ENCODE data around the gene LAYN. TPM values are rescaled to one million over a fixed set of nuclear protein-coding genes. Genes with fewer than 3 reads are reported as not detected.
A peak's percentile ranks its signal among the peaks of the same experiment; 100 is the strongest.

Gene LAYN
- total and polyA plus RNA-seq, 9 donors = 3.4 to 9.8 (median 6.5) TPM

DNA sequence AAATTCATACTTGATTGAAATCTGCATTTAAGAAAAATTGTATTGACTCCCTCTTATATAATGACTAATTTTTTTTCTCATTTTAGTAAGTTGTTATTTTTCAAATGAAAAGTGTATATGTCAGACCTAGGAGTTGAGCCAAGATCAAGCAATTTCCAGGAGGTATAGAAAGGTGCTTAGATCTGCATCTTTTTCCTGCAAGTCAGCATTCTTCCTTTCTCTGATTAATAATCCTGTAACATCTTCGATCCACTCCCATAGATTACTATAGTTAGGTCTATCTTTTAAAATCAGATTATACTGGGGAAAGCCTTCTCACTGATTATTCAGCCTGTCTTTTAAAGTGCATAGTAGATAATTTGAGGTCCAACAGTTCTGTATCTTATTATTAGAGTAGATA lies 13.2 kb upstream of the LAYN start:
- Histone ChIP-seq H3K27me3 (ENCODE audit: control insufficient read depth, insufficient read depth, low read length) (no peaks in the 10 kb centered on the region), H3K4me3 (ENCODE audit: low read length) (no peak overlapping the region), H3K36me3 (ENCODE audit: control insufficient read depth, insufficient read depth, low read length) (no peaks in the 10 kb centered on the region), H3K4me1 (ENCODE audit: control insufficient read depth, insufficient read depth, low read length) (no peaks in the 10 kb centered on the region), H3K27ac (ENCODE audit: low read length) (no peak overlapping the region), H3K9me3 (replicated peaks; ENCODE audit: control insufficient read depth, low read depth, low read length) (no peaks in the 10 kb centered on the region)
- WGBS (ENCODE audit: insufficient coverage) = no CpG with 5 or more reads among the region's 1 CpG
- DNase-seq = no peak

DNA sequence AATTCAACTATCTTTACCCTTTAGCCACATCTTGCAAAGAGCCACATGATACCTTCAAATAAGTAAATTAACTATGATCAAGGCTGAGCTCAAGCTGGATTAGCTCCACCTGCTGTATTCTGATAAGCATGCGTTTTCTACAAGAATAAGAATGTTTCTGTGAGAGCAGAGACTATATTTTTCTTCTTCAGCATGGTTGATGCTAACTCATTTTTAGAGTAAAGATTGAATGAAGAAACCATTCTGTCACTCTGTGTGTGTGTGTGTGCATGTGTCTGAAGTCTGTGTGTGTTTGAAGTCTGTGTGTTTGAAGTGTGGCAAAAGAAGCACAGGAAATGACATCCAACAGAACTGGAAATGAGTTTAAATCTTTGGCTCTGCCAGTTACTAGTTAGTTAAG lies 12.0 kb upstream of the LAYN start:
- Histone ChIP-seq H3K4me3 (ENCODE audit: low read length) (no peak overlapping the region), H3K4me1 (ENCODE audit: control insufficient read depth, insufficient read depth, low read length) (no peaks in the 10 kb centered on the region), H3K27ac (ENCODE audit: low read length) (no peak overlapping the region), H3K9me3 (replicated peaks; ENCODE audit: control insufficient read depth, low read depth, low read length) (no peaks in the 10 kb centered on the region), H3K27me3 (ENCODE audit: control insufficient read depth, insufficient read depth, low read length) (no peaks in the 10 kb centered on the region), H3K36me3 (ENCODE audit: control insufficient read depth, insufficient read depth, low read length) (no peaks in the 10 kb centered on the region)
- DNase-seq = no peak
- 40% methylated on average over 1 of the region's 1 CpG for WGBS (ENCODE audit: insufficient coverage)

- no peaks in the 10 kb centered on the region for H3K36me3 ChIP-seq (ENCODE audit: control insufficient read depth, insufficient read depth, low read length)
- H3K9me3 ChIP-seq (replicated peaks; ENCODE audit: control insufficient read depth, low read depth, low read length) = no peaks in the 10 kb centered on the region
- H3K27me3 ChIP-seq (ENCODE audit: control insufficient read depth, insufficient read depth, low read length) = no peaks in the 10 kb centered on the region
- no peak for DNase-seq
- no peak overlapping the region for H3K27ac ChIP-seq (ENCODE audit: low read length)
- no CpG with 5 or more reads among the region's 3 CpGs for WGBS (ENCODE audit: insufficient coverage)
- H3K4me3 ChIP-seq (ENCODE audit: low read length) = no peak overlapping the region
- H3K4me1 ChIP-seq (ENCODE audit: control insufficient read depth, insufficient read depth, low read length) = no peaks in the 10 kb centered on the region
Measured at GRCh38 chr11:111530091-111530490, 10.4 kb upstream of the LAYN start.

GRCh38 chr11:111531136-111531535 lies 9.4 kb upstream of the LAYN start:
- Histone ChIP-seq H3K4me3 (ENCODE audit: low read length) (no peak overlapping the region), H3K27me3 (ENCODE audit: control insufficient read depth, insufficient read depth, low read length) (no peaks in the 10 kb centered on the region), H3K27ac (ENCODE audit: low read length) (no peak overlapping the region), H3K9me3 (replicated peaks; ENCODE audit: control insufficient read depth, low read depth, low read length) (no peaks in the 10 kb centered on the region), H3K36me3 (ENCODE audit: control insufficient read depth, insufficient read depth, low read length) (no peaks in the 10 kb centered on the region), H3K4me1 (ENCODE audit: control insufficient read depth, insufficient read depth, low read length) (no peaks in the 10 kb centered on the region)
- no peak for DNase-seq

DNA sequence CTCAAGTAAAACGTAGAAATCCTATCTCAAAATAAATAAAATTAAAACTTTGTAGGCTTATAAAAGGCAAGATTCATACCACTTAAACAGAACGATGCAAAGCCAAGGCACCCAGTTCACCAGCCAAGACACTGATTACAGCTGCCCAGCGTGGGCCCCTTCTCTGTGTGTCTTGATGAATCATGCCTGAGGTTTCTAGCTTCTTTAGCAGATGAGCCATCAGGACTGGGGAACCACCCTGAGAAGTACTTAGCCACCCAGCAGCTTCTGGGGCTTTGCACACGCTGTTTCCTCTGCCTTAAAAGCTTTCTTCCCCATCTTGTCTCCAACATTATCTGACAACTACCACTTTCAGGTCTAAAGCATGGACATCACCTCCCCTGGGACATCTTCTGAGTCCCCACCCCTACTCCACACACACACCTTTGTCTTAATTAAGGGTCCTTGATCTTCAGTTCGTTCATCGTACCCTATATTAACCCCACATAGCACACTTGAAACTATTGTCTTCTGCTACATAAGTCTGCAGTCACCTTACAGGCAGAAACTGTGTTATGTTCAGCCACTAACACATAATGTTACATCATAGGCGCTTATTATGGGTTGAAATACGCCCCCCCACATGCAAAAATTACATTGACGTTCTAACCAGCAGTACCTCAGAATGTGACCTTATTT lies 8.7 kb upstream of the LAYN start:
- WGBS (ENCODE audit: insufficient coverage) = 64% methylated on average over 4 of the region's 9 CpGs
- no peak for DNase-seq
- Histone ChIP-seq H3K27me3 (ENCODE audit: control insufficient read depth, insufficient read depth, low read length) (no peaks in the 10 kb centered on the region), H3K36me3 (ENCODE audit: control insufficient read depth, insufficient read depth, low read length) (no peaks in the 10 kb centered on the region), H3K27ac (ENCODE audit: low read length) (no peak overlapping the region), H3K9me3 (replicated peaks; ENCODE audit: control insufficient read depth, low read depth, low read length) (no peaks in the 10 kb centered on the region), H3K4me1 (ENCODE audit: control insufficient read depth, insufficient read depth, low read length) (no peaks in the 10 kb centered on the region), H3K4me3 (ENCODE audit: low read length) (no peak overlapping the region)

DNA sequence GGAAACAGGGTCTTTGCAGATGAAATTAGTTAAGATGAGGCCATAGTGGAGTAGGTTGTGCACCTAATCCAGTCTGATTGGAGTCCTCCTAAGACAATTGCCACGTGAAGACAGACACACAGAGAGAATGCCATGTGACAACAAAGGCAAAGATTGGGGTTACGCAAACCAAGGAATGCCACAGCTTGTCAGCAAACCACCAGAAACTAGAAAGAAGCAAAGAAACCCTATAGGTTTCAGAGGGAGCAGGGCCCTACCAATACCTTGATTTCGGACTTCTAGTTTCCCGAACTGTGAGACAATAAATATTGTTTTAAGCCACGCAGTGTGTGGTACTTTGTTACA lies 8.2 kb upstream of the LAYN start:
- Histone ChIP-seq H3K27me3 (ENCODE audit: control insufficient read depth, insufficient read depth, low read length) (no peaks in the 10 kb centered on the region), H3K9me3 (replicated peaks; ENCODE audit: control insufficient read depth, low read depth, low read length) (no peaks in the 10 kb centered on the region), H3K4me1 (ENCODE audit: control insufficient read depth, insufficient read depth, low read length) (no peaks in the 10 kb centered on the region), H3K27ac (ENCODE audit: low read length) (no peak overlapping the region), H3K36me3 (ENCODE audit: control insufficient read depth, insufficient read depth, low read length) (no peaks in the 10 kb centered on the region), H3K4me3 (ENCODE audit: low read length) (no peak overlapping the region)
- DNase-seq = no peak
- 38% methylated on average over 3 of the region's 5 CpGs for WGBS (ENCODE audit: insufficient coverage)

- no peak overlapping the region for H3K27ac ChIP-seq (ENCODE audit: low read length)
- DNase-seq = no peak
- no peaks in the 10 kb centered on the region for H3K36me3 ChIP-seq (ENCODE audit: control insufficient read depth, insufficient read depth, low read length)
- peaks cover 13% of the 10 kb centered on the region for H3K27me3 ChIP-seq (ENCODE audit: control insufficient read depth, insufficient read depth, low read length)
- no peak overlapping the region for H3K4me3 ChIP-seq (ENCODE audit: low read length)
- 90% methylated on average over 2 of the region's 6 CpGs for WGBS (ENCODE audit: insufficient coverage)
- peaks cover 5% of the 10 kb centered on the region for H3K4me1 ChIP-seq (ENCODE audit: control insufficient read depth, insufficient read depth, low read length)
- no peaks in the 10 kb centered on the region for H3K9me3 ChIP-seq (replicated peaks; ENCODE audit: control insufficient read depth, low read depth, low read length)
Measured at GRCh38 chr11:111535281-111535680, 5.2 kb upstream of the LAYN start.

- peaks cover 28% of the 10 kb centered on the region for H3K27me3 ChIP-seq (ENCODE audit: control insufficient read depth, insufficient read depth, low read length)
- no peaks in the 10 kb centered on the region for H3K9me3 ChIP-seq (replicated peaks; ENCODE audit: control insufficient read depth, low read depth, low read length)
- no CpG with 5 or more reads among the region's 3 CpGs for WGBS (ENCODE audit: insufficient coverage)
- no peaks in the 10 kb centered on the region for H3K36me3 ChIP-seq (ENCODE audit: control insufficient read depth, insufficient read depth, low read length)
- H3K4me1 ChIP-seq (ENCODE audit: control insufficient read depth, insufficient read depth, low read length) = peaks cover 21% of the 10 kb centered on the region
- DNase-seq = no peak
- no peak overlapping the region for H3K4me3 ChIP-seq (ENCODE audit: low read length)
- H3K27ac ChIP-seq (ENCODE audit: low read length) = no peak overlapping the region
Measured at GRCh38 chr11:111537336-111537860, 3.1 kb upstream of the LAYN start.

DNA sequence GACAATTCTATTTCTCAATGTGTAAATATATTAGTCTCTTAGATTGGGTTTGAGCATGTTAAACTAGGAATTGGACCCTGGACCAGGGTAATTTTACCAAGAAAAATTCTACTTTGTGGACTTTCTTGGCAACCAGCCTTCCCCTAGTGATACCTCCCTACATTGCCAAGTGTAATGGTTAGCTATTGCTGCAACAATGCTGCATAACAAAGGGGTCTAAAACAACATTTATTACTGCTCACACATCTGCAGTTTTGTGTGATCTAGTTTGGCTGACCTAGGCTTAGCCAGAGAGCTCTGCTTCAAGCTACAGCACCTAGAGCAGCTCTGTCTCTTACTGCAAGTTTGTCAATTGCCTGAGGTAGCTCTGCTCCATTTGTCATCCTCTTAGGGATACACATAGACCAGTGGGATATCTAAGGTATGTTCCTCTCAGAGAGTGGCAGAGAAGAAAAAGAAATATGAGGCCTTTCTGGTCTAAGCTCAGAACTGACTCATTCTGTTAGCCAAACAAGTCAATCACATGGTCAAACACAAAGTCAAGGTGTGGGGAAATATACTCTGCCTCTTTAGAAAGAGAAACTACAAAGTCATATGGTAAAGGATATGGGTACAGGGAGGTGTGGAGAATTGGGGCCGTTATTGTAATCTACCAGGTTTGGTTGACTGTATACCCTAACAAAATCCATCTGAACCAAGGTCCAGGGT lies 2.0 kb upstream of the LAYN start:
- Histone ChIP-seq H3K36me3 (ENCODE audit: control insufficient read depth, insufficient read depth, low read length) (no peaks in the 10 kb centered on the region), H3K4me1 (ENCODE audit: control insufficient read depth, insufficient read depth, low read length) (peaks cover 21% of the 10 kb centered on the region), H3K9me3 (replicated peaks; ENCODE audit: control insufficient read depth, low read depth, low read length) (no peaks in the 10 kb centered on the region), H3K27ac (ENCODE audit: low read length) (no peak overlapping the region), H3K27me3 (ENCODE audit: control insufficient read depth, insufficient read depth, low read length) (peaks cover 28% of the 10 kb centered on the region), H3K4me3 (ENCODE audit: low read length) (no peak overlapping the region)
- no peak for DNase-seq
- WGBS (ENCODE audit: insufficient coverage) = no CpG with 5 or more reads among the region's 1 CpG

DNA sequence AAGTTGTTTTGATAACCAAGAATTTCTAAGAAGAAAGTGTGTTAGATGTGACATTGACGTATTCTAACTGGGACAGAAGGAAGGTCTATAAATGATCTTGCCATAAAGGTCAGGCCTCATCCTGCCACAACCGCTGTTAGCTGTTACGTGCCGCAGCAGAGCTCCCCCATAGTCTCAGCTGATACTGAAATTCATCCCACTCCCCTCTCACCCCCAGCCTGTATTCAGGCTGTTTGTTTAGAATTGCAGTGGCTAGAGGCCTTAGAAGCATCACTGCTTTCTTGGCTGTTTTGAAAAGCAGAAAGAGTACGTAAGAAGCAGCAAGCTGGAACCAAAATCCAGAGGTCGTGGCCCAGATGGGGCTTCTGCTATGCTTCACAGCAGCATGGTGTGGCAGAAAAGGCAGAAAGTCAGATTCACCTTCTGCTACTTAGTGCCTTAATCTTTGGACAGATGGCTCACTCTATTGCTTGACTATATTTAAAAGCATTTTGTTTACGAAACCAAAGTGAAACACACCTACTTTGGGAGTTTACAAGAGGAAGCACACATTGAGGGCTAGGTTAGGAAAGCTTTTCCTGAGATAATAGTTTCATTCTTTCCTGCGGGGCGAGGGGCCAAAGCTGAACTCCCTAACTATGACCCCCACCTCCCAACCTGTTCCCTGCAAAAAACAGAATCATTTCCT lies 950 bp upstream of the LAYN start:
- no peak for DNase-seq
- H3K27me3 ChIP-seq (ENCODE audit: control insufficient read depth, insufficient read depth, low read length) = peaks cover 28% of the 10 kb centered on the region
- peaks cover 5% of the 10 kb centered on the region for H3K36me3 ChIP-seq (ENCODE audit: control insufficient read depth, insufficient read depth, low read length)
- WGBS (ENCODE audit: insufficient coverage) = 55% methylated on average over 4 of the region's 9 CpGs
- H3K4me1 ChIP-seq (ENCODE audit: control insufficient read depth, insufficient read depth, low read length) = peaks cover 21% of the 10 kb centered on the region
- peak overlapping the region; percentile 60 for H3K4me3 ChIP-seq (ENCODE audit: low read length)
- H3K27ac ChIP-seq (ENCODE audit: low read length) = no peak overlapping the region
- no peaks in the 10 kb centered on the region for H3K9me3 ChIP-seq (replicated peaks; ENCODE audit: control insufficient read depth, low read depth, low read length)

Measured in muscle of leg (tissue), 11 donors.